Body of pancreas (tissue), 4 donors: ENCODE data around the gene GABBR1. TPM values are rescaled to one million over a fixed set of nuclear protein-coding genes. Genes with fewer than 3 reads are reported as not detected.

Experiments used
- ATAC-seq: fragments of 150-250 bp; one replicate; pipeline ENCODE4 v1.9.1; 2016
- DNase-seq, 4 donors: peaks; one replicate each; pipeline ENCODE4 v3.0.0-alpha.2; 2019
- H3K27ac ChIP-seq, 4 donors: fragments of 200-600 bp; sonication (generic); 1 replicate in 3 of 4; 2 replicates in 1 of 4; pipeline versions ENCODE4 v1.5.1 to v1.6.1; 2016 to 2019; ENCODE audit warnings: mild to moderate bottlenecking in 1 of 4, mixed read lengths in 1 of 4, moderate library complexity in 1 of 4
- H3K27me3 ChIP-seq, 2 donors: fragments of 200-600 bp; sonication (generic); one replicate each; pipeline ENCODE4 v1.6.0; 2016; ENCODE audit warnings: mild to moderate bottlenecking in 1 of 2
- H3K36me3 ChIP-seq, 2 donors: fragments of 200-600 bp; sonication (generic); replicated peaks in 1 of 2; 2 replicates each; pipeline ENCODE4 v1.5.1; 2016; ENCODE audit warnings: low read depth in 2 of 2; ENCODE audit not compliant: insufficient read depth in 1 of 2
- H3K4me1 ChIP-seq: fragments of 200-600 bp; sonication (generic); one replicate; pipeline ENCODE4 v1.6.0; 2016
- H3K4me3 ChIP-seq, 2 donors: fragments of 200-600 bp; sonication (generic); 1 replicate in 1 of 2; 2 replicates in 1 of 2; pipeline ENCODE4 v1.5.1; 2016 to 2019
- H3K9me3 ChIP-seq, 3 donors: fragments of 200-600 bp; sonication (generic); 1 replicate in 2 of 3; 2 replicates in 1 of 3; pipeline ENCODE4 v1.5.1; 2016
- POLR2A ChIP-seq, 3 donors: fragments of 450-650 bp; IDR thresholded peaks; one replicate each; pipeline ENCODE4 v1.6.1; 2016; ENCODE audit warnings: antibody characterized with exemption in 3 of 3, mild to moderate bottlenecking in 2 of 3
- WGBS, 2 donors: methylation state at CpG; one replicate each; pipeline ENCODE4 v1.1.5; 2017; 5-methylcytosine and 5-hydroxymethylcytosine counted together
- intact Hi-C: fragments of 100-400 bp; cut with DNase I; formaldehyde crosslinking; loops from one replicate; pipeline ENCODE4 v1.15.1; 2023
- total RNA-seq, 2 donors: library from RNA; depleted of rRNA; stranded (reverse); fragments of >200 nt; gene quantifications; one replicate each; pipeline ENCODE4 v1.1.0, GENCODE V29; 2016
- TF ChIP-seq, protein P1 (sequence below), 7 experiments: fragments of 450-650 bp in 4 of 7; fragments of 200-600 bp in 3 of 7; sonication (generic) in 3 of 7; IDR thresholded peaks; one replicate each; pipeline ENCODE4 v1.5.1; 2016 to 2019; ENCODE audit warnings: antibody characterized with exemption in 7 of 7

The GABBR1 gene
- total RNA-seq, 2 donors from 2014 or later = 23.7 to 31.9 TPM

GRCh38 chr6:29537714-29538403 lies 95.1 kb downstream of the GABBR1 start:
- 63 to 69% methylated on average over 3 to 4 of the region's 4 CpGs for WGBS, 2 donors

DNA sequence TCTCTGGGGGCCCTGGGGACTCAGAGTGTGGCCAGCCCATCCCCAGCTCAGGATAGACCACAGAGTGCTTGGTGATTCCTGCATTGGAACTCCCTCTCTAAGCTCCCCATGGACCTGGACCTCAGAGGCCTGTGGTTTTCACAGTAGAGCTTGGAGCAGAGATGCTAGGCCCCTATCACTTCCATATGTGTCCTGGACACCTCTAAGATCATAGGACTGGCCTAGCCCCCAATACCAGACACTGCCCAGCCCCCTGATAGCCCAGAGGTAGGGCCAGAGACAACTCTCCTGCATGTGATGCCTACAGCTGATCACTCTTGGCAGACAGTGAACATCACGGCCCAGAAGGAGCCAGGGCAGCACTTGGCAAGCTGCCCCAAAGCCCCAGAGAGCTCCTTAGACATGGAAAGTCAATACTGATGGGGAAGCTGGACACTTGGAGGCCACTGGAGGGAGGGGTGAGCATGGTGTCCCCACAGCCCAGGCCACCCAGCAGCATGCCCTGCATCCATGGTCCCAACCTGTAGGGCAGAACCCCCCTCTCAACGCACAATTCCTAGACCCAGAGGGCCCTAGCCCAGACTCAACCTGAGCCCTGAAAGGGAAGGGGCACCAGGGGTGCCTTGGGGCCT lies 100.5 kb downstream of the GABBR1 start:
- Histone ChIP-seq H3K27ac (no peak overlapping the region), H3K4me3 (no peak overlapping the region), H3K36me3 (no peaks in the 10 kb centered on the region), H3K9me3 (no peaks in the 10 kb centered on the region), H3K27me3 (no peaks in the 10 kb centered on the region), H3K4me1 (no peaks in the 10 kb centered on the region)
- intact Hi-C loops = no loop called here
- TF ChIP-seq, protein P1, sequence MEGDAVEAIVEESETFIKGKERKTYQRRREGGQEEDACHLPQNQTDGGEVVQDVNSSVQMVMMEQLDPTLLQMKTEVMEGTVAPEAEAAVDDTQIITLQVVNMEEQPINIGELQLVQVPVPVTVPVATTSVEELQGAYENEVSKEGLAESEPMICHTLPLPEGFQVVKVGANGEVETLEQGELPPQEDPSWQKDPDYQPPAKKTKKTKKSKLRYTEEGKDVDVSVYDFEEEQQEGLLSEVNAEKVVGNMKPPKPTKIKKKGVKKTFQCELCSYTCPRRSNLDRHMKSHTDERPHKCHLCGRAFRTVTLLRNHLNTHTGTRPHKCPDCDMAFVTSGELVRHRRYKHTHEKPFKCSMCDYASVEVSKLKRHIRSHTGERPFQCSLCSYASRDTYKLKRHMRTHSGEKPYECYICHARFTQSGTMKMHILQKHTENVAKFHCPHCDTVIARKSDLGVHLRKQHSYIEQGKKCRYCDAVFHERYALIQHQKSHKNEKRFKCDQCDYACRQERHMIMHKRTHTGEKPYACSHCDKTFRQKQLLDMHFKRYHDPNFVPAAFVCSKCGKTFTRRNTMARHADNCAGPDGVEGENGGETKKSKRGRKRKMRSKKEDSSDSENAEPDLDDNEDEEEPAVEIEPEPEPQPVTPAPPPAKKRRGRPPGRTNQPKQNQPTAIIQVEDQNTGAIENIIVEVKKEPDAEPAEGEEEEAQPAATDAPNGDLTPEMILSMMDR (IDR thresholded peaks at IDR 0.05) = no peak
- TF ChIP-seq POLR2A (IDR thresholded peaks at IDR 0.05) = no peak
- WGBS, 2 donors = 64 to 100% methylated on average over 1 to 2 of the region's 2 CpGs
- no peak for DNase-seq
- no peak for ATAC-seq

More at GRCh38 chr6:29537714-29538403, 95.1 kb downstream of the GABBR1 start:
- H3K27ac ChIP-seq = no peak overlapping the region
- no peaks in the 10 kb centered on the region for H3K36me3 ChIP-seq
- TF ChIP-seq, protein P1 (IDR thresholded peaks at IDR 0.05) = no peak
- TF ChIP-seq POLR2A (IDR thresholded peaks at IDR 0.05) = no peak
- H3K27me3 ChIP-seq = no peaks in the 10 kb centered on the region
- H3K9me3 ChIP-seq = no peaks in the 10 kb centered on the region
- H3K4me3 ChIP-seq = no peak overlapping the region
- intact Hi-C loops = no loop called here
- H3K4me1 ChIP-seq = no peaks in the 10 kb centered on the region
- no peak for ATAC-seq
- DNase-seq = no peak

DNA sequence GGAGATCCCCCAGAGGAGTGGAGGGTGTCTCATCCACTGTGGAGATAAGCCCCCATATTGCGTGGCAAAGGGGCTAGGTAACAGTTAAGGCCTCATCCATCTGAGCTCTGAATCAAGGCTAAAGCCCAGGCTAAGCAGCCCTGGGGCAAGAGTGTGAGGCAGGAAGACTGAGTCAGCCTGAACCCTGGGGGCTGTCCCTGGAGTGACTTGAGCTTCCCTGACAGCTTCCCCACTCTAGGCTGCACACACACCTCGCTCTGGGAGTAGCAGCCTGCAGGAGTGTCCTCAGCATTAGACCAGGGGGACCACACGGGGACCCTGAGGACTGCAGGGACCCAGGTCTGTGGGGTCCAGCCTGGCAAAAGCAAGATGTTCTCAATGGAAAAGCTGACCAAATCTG lies 101.3 kb downstream of the GABBR1 start:
- Histone ChIP-seq H3K9me3 (no peaks in the 10 kb centered on the region), H3K4me3 (no peak overlapping the region), H3K27ac (no peak overlapping the region), H3K27me3 (no peaks in the 10 kb centered on the region), H3K4me1 (no peaks in the 10 kb centered on the region), H3K36me3 (no peaks in the 10 kb centered on the region)
- no peak for ATAC-seq
- 66% methylated on average over 3 of the region's 3 CpGs; no CpG with 5 or more reads in 1 of the 2 donors for WGBS, 2 donors
- TF ChIP-seq, protein P1 (IDR thresholded peaks at IDR 0.05) = no peak
- TF ChIP-seq POLR2A (IDR thresholded peaks at IDR 0.05) = no peak
- intact Hi-C loops = no loop called here
- DNase-seq = no peak

- Histone ChIP-seq H3K4me3 (no peak overlapping the region), H3K9me3 (no peaks in the 10 kb centered on the region), H3K4me1 (no peaks in the 10 kb centered on the region), H3K36me3 (no peaks in the 10 kb centered on the region), H3K27me3 (no peaks in the 10 kb centered on the region), H3K27ac (no peak overlapping the region)
- ATAC-seq = no peak
- intact Hi-C loops = no loop called here
- no peak for TF ChIP-seq POLR2A (IDR thresholded peaks at IDR 0.05)
- TF ChIP-seq, protein P1 (IDR thresholded peaks at IDR 0.05) = no peak
- 80 to 83% methylated on average over 1 to 2 of the region's 2 CpGs for WGBS, 2 donors
- DNase-seq = no peak
These were observed 102.2 kb downstream of the GABBR1 start for GRCh38 chr6:29530671-29531310.
